ENCODE results near the gene STX8.

Gene STX8

DNA sequence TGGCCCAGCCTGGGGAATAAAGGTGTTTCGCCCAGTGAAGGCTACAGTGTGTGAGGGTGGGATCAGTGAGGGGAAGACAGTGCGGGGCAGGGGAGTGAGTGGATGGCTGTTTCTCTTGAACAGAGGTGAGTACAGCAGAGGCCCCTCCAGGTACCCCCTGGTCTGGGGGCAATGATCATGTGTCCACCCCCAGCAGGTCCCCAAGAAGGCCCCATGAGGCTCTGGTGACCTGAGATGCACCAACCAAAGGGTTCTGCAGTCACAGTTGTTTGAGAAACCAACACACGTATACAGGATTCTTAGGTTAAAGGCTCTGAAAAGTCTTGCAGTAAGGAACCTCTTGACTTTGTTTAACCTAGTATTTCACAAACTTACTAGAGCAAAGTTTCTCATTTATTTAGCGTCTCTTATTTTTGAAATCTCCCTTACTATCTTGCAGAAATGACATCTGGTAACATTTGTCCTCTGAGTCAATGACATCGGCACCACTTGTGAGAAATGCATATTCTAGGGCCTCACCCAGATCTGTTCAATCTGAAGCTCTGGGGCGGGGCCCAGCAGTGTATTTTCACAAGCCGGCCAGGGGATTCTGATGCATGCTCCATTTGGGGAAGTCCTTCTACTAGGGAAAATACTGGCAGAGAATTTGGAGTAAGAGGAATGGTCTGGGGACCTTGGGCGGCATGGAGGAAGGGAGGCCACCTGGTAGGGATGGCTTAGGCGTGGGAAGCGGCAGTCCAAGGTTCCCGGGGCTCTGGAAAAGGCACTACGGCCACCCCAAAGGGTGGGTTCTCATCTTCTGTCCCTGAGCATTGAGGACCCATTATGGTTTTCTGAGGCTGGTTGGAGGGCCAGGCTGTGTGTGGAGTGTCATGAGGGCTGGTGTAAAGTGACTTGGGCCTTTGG is 337.0 kb downstream of the STX8 start:
- DNase-seq (ENCODE audit: low read depth) = no peak

DNA sequence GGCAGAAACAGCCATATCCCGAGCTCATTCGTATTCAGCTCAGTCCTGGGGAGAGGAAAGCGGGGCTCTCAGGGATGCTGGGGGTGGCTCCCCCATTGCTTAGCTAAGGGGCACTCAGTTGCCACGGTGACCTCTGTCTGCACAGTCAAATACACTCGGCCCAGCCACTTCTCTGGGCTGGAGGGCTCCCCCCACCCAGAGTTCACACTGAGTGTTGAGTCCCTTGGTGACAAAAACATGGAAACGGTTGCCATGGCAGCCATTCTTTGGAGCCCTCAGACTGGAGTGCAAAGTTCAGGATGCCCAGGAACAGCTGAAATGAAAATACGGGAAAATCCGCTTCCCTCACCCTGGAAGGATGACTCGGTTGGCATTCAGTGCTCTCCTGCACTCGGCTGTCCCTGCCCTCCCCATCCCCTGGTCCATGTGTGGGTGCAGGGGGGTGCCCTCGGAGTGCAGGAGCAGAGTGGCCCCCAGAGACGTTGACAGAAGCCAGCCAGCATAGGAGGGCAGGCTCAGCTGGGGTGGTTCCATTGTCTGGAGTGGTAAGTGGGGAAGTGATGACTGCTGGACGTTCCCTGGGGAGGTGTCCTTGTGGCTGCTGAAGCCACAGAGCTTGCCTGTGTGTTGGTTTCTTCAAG is 337.8 kb downstream of the STX8 start:
- no peak for DNase-seq (ENCODE audit: low read depth)

DNA sequence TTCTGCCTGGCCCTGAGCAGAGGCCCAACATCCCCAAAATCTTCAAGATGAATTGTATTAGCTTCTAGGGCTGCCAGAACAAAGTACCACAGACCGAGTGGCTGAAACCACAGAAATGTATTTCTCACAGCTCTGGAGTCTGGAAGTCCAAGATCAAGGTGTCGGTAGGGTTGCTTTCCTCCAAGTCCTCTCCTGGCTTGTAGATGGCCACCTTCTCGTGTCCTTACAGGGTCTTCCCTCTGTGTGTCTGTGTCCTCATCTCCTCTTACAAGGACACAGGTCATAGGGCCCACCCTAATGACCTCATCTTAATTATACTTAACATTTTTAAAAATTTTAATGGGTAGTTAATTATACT is 338.6 kb downstream of the STX8 start:
- no peak for DNase-seq (ENCODE audit: low read depth)

DNA sequence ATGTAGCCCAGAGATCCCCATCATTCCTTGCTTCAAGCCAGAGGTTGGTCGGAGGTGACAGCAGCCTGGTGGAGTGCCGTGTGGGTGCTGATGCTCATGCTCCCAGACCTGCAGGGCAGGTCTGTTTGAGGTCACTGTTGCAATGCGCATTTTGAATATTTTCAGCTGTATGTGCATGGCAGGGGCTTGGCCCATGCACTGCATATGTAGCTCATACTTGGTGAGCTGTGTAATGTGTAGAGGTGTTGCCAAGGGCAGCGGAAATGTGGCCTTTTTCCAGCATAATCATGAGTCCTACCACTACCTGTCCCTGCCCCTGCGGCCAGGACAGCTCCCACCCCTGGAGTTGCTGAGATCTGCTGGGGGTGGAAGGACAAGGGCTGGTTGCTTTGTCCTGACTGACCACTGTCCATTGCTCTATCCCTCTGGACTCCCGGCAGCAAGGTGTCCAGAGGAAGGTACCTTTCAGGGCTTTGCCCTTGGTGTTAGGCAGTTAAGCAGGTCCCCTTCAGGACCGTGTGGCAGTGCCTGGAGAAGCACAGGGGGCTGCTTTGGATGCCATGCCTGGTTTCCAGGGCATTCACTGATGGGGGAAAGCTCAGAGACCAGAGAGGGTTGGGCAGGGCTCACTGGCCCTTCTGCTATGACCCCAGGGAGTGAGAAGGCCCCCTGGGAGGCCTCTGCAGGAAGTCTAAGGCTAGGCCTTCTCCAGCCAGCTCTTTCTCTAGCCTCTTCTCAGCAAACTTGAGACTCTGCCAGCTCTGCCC is 339.2 kb downstream of the STX8 start:
- no peak for DNase-seq (ENCODE audit: low read depth)

DNA sequence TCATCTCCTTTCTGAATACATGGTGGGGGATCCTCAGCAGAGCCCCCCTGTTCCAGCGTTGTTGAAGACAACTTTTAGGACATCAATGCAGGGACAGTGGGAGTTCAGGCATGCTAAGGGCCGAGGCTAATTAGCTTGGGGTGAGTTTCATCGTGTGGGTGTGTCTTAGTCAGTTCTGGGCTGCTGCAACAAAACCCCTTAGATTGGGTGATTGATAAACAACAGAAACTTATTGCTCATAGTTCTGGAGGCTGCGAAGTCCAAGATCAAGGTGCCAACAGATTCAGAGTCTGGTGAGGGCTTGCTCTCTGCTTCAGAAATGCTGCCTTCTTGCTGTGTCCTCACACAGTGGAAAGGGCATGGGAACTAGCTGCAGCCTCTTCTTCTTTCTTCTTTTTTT is 340.3 kb downstream of the STX8 start:
- DNase-seq (ENCODE audit: low read depth) = no peak

DNA sequence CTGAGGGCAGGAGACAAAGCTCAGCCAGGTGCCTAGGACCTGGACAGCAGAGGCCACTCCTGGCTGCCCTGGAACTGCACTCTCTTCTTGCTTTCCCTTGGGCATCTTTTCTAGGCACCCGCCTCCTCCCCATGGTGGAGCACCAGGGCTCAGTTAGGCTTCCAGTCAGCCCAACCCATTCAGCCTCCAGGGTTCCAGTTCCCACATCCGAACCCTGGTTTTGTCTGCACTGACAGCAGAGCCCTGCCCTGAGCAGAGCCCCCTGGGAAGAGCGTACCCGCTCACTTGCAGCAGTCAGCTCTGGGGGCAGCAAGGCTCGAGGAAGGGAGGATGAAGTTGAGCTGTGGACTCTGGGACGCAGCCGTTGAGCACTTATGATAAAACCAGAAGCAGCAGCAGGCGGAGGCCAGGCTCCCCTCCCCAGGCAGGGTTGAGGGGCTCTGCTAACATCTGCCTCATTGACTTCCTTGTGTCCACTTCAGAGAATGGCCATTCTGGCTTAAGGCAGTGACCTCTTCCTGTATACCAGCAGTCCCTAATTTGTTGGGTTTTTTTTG is 341.2 kb downstream of the STX8 start:
- DNase-seq (ENCODE audit: low read depth) = no peak

DNA sequence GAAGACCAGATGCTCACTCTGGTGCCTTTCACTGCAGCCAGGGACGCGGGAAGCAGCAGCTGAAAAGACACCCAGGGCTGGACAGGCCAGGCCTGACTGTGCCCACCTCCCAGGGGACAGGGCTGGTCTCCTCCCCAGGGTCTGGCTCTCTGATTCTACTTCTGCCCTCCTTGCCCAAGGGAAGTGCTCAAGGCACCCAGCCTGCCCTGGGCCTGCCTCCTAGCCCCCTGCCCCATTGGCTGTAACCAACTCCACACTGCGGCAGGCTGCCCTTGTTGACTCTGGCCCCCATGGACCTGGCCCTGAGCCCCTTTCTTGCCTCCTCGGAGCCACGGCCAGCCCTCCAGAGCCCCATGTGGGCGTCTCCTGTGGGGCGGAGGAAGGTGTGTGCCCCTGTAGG is 341.9 kb downstream of the STX8 start:
- DNase-seq (ENCODE audit: low read depth) = no peak

DNA sequence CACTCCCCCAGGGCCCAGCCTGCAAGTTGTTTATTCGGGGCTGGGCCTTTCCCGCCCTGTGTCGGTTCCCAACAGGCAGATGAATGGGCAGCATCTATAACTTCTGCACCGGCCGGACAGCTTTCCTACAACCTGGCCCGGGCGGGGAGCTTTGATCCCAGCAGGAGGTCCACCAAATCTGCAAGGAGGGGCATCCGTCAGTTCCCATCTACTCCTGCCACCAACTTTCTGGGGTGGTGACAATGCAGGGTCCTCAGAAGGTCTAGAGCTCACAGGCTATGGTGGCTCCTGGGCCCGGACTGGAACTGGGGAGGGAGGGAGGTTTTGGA is 342.4 kb downstream of the STX8 start:
- no peak for DNase-seq (ENCODE audit: low read depth)

DNA sequence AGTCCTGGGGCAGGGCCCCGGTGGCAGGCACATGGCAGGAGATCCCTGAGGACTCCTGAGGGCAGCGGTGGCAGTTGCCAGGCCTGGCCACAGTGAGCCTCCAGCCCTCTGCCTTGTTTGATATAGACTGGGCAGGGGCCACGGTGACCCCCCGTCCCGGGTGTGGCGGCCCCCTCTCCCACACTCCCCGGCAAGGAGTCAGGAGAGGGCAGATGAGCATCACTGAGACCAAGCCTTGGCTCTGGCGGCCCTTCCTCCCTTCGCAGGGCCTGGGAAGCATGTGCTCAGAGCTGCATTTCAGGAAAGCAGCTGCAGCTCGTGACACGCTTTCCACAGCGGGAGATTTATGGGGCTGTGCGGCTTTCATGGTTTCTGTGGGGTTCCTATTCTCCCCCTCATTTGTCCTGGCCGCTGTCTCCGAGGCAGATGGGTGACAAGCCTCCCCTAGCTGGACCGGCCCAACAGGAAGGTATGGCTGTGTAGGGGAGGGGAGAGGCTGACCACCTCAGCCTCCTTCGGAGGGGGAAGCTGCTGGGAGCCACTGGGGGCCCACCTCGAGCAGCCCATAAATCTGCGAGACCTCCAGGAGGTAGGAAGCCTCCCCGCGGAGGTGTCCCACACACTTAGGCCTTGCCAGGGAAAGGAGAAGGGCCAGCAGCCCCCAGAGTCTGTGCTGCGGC is 342.9 kb downstream of the STX8 start:
- DNase-seq (ENCODE audit: low read depth) = no peak

DNA sequence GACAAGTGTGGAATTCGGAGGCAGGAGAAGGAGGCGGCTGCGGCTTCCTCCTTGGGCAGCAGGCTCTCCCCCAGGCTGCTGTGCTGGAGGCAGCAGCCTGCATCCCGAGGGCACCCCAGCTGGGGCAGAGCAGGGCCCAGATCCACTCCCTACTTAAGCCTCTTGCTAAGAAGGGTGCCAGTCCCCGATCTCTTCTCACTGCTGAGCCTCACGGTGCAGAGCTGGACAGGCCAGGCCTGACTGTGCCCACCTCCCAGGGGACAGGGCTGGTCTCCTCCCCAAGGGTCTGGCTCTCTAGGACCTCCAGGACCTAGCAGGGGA is 343.5 kb downstream of the STX8 start:
- no peak for DNase-seq (ENCODE audit: low read depth)

DNA sequence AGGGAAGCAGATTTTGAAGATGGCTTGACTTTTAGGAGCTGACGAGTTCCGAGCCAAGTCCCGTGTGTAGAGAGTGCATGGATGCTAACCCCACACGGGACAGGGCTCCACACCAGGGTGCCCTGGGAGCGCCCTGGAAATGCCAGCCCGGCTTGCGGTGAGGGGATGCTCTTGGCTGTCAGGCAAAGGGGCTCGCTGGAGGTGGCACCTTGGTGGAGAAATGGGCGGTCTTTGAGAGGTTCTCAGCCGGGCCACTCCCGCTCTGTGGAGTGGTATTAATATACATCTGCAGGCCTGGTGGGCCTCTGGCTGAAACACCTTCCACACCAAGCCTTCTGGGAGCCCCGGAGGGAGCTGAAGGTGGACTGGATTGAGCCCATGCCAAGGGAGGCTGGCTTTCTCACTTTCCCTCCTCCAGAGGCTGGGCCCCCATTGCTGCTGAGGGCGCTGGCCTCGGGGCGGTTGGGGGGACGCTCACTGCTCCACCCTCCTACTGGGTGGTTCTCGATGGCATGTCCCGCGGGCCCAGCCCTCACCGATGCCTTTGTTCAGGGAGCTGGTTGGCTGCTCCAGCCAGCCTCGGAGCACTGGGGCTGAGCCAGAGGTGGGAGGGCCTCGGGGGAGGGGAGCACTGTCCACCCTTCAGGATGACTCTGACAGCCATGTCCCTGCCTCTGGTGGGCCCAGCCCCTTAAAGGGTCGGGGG is 344.0 kb downstream of the STX8 start:
- DNase-seq (ENCODE audit: low read depth) = no peak

DNA sequence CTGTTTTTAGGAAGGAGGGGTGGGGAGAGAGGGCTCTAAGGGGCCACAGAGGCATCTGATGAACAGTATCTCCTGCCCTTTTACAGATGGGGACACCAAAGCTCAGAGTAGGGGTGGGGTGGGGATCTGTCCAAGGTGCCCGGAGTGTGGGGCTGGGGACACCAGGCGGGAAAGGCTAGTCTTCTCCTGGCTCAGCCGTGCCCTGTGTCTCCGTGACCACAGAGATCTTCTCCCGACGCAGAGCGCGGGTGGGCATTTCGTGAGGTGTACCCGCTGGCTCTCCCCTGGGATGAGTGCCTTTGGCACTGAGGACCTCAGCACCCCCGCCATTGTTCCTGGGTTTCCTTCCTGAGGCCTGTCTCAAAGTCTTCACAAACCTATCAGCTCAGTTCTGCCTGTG is 344.8 kb downstream of the STX8 start:
- no peak for DNase-seq (ENCODE audit: low read depth)

DNA sequence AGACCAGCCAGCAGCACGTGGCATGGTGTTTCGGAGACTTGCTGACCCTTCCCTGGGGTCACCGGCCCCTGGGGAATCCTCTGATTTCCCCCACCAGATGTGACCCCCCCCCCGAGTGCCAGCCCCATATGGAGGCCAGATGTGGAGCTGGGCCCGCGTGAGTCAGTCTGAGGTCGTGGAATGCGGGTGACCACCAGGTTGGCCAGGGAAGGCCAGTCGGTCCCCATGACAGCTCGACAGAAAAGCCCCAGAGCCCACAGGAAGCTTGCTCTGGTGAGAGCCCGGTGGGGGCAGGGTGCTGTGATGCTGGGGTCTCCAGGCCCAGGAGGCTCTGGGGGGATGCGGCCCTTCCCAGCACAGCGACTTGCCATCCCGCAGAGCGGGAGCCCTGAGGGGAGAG is 345.3 kb downstream of the STX8 start:
- no peak for DNase-seq (ENCODE audit: low read depth)

DNA sequence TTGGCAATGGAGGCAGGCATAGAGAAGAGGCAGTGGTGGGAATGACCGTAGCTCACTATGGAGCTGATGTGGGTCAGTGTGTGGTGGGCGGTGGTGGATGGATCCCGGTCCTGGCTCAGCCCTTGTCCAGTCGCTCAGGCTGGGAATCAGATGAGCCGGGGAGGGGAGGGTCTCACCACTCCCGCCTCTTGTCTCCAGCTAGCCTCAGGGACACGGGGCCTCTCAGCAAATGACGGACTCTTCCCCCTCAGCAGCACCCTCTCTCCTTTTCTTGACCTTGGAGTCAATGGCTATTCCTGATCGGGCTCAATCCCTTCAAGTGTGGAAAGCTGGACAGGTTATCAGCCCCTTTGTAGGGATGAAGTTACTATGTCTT is 345.8 kb downstream of the STX8 start:
- no peak for DNase-seq (ENCODE audit: low read depth)

DNA sequence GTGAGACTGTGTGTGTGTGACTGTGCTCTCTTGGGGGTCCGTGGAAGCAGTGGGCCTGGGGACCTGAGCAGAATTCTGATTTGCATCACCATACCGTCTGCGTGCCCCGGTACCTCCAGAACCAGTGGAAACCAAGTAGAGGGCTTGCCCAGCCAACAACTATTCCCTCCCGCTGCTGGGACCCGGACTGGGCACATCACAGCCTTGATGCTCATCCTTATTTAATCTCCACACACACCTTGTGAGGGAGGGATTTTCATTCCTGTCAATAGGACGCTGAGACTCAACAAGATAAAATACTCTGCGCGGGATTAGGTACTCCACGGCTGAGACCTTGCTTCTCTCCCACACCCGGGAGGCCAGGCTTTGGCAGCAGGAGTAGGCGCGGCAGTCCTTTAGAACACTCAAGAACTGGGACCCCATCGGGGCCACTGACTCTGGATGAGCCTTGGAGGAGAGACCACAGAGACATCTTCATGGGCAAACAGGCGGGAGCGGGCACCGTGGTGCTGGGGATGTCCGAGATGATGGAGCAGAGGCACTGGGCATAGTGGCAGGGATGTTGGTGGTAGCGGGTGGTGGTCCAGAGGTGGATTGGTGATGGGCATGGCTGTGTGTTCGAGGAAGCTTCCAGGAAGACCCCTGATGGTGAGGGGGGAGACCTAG is 346.3 kb downstream of the STX8 start:
- no peak for DNase-seq (ENCODE audit: low read depth)

DNA sequence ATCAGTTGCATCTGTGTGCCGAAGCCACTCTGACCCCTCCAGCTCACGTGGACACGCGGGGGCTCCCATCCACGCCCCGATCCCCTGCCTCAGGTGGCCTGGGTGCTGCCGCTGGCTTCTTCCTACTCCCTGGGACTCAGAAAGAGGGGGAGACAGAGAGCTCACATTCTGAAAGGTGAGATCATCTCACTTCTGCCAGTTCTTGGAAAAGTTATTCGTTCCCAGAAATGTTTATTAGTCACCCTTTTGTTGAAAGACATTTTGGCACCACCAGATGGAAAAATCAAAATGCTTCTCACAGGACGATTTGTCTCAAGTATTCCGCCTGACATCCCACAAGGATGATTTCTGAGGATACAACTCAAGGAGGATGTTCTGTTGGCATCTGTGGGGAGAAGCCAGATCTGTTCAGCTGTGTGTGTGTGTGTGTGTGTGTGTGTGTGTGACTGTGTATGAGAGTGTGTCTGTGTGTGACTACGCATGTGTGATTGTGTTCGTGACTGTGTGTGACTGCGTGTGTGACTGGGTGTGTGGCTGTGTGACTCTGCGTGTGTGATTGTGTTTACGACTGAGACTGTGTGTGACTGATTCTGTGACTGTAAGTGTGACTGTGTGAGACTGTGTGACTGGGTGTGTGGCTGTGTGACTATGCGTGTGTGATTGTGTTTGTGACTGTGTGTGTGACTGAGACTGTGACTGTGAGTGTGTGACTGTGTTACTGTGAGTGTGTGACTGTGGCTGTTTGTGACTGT is 347.0 kb downstream of the STX8 start:
- no peak for DNase-seq (ENCODE audit: low read depth)

DNA sequence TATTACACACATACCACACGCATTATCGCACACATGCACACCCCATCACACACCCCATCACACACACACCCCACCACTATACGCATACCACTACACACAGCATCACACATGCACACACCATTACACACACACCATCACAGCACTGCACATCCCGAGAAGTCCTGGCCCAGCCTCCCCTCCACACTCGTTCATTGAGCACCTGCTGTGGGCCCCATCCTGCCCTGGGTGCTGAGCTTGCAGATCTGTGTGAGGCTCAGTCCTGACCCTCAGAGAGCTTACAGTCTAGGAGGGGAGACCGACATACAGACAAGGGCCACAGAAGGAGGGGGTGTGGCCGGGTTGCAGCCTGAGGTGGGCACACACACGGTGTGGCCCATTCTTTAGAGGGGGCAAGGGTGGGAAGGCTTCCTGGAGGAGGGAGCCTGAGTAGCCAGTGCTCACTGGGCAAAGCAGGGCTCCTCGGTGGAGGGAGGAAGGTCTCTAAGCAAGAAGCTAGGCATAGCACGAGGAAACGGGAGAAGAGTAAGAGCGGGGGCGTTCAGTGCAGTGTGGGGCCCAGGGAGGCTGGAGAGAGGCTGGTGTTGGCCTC is 347.7 kb downstream of the STX8 start:
- no peak for DNase-seq (ENCODE audit: low read depth)

DNA sequence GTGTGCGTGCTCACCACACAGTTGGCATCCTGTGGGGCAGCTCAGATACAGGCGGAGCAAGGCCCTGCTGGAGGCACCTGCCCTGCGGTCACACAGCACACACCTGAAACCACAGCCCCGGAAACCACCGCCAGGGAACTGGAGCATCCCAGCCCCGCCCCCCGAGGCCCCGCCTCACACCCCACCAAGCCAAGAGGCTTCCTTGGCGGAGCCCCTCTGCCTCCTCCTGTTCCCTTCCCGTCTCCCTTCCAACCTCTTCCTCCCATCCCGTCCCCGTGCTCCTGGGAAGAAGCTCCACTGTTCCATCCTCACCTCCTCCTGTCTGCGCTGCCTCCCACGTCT is 348.9 kb downstream of the STX8 start:
- DNase-seq (ENCODE audit: low read depth) = no peak

DNA sequence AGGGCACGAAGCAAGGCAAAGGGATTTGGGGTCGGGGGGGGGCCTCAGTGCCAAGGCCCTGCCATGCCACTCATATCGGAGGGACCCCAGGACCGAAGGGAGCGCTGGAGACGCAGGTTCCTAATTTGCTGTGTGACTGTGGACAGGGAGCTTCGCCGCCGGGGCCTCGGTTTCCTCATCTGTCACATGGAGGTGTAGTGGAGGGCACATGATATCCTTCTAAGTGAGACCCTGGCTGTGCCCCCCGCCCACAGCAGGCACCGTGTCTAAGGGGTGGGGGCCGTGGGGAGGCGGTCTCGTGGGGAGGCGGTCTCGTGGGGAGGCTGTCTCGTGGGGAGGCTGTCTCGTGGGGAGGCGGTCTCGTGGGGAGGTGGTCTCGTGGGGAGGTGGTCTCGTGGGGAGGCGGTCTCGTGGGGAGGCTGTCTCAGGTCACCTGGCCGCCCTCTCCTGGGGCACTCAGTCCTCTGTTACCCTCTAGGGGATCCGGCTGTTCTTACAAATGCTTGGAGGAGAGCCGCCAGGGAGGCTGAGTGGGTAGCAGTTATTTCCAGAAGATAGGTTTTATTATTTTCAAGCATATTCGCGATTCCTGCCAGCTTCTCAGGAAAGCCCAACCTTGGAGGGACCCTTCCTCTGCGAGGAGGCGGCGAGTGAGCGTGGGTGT is 349.4 kb downstream of the STX8 start:
- DNase-seq (ENCODE audit: low read depth) = no peak
